A549 (cell line): Measurements from ENCODE around the gene LANCL1. TPM values are rescaled to one million over a fixed set of nuclear protein-coding genes. Genes with fewer than 3 reads are reported as not detected.
A peak's percentile ranks its signal among the peaks of the same experiment; 100 is the strongest.

ENCODE experiments used
- ATAC-seq, 2 experiments: fragments of 200-7000 bp in 1 of 2; fragments of >200 bp in 1 of 2; cut with Nextera tagmentation in 1 of 2; cut with Tn5 transposase in 1 of 2; 3 replicates each; pipeline versions ENCODE4 v1.8.0 to v1.9.1; 2018 to 2020; ENCODE audit warnings: mild to moderate bottlenecking in 1 of 2, moderate library complexity in 1 of 2
- CTCF ChIA-PET: fragments of 300-600 bp; sonication (Branson Sonifier 250); formaldehyde crosslinking; extraction: SDS; loops from one replicate; lab custom pipeline; 2021; ENCODE audit warnings: antibody characterized with exemption, inconsistent platforms; lab: Yijun Ruan, JAX
- POLR2A ChIA-PET: fragments of 350-600 bp; formaldehyde crosslinking; extraction: SDS; loops from one replicate; lab custom pipeline; 2021; ENCODE audit warnings: antibody characterized with exemption, inconsistent platforms; lab: Yijun Ruan, JAX
- DNase-seq, 2 experiments: peaks; one replicate each; pipeline versions ENCODE4 v3.0.0 to v3.0.0-alpha.2; 2011 to 2016; ENCODE audit warnings: low read depth in 1 of 2, low spot score in 1 of 2
- FAIRE-seq: peaks from 2 replicates; lab custom pipeline; 2011; peaks lifted over from hg19 to GRCh38; lab: Jason Lieb, UNC
- H3K27ac ChIP-seq, 2 experiments: fragments of >200 bp; sonication (Bioruptor Twin); formaldehyde crosslinking; 3 replicates each; pipeline ENCODE4 v1.5.1; 2016 to 2017
- H3K4me1 ChIP-seq: fragments of >200 bp; sonication (Bioruptor Twin); formaldehyde crosslinking; 3 replicates; pipeline ENCODE4 v1.6.1; 2016
- H3K4me2 ChIP-seq: fragments of >200 bp; sonication (Bioruptor Twin); formaldehyde crosslinking; 3 replicates; pipeline ENCODE4 v1.6.1; 2016
- H3K4me3 ChIP-seq: fragments of >200 bp; sonication (Bioruptor Twin); formaldehyde crosslinking; 3 replicates; pipeline ENCODE4 v1.5.1; 2016
- H3K9me3 ChIP-seq: fragments of >200 bp; sonication (Bioruptor Twin); formaldehyde crosslinking; 3 replicates; pipeline ENCODE4 v1.6.1; 2016
- BCL3 ChIP-seq: fragments of >200 bp; sonication (Bioruptor Twin); formaldehyde crosslinking; IDR thresholded peaks from 3 replicates; pipeline ENCODE4 v1.6.1; 2016
- CEBPB ChIP-seq, 2 experiments: fragments of >200 bp in 1 of 2; sonication (Bioruptor Twin) in 1 of 2; formaldehyde crosslinking in 1 of 2; IDR thresholded peaks; 2 replicates each; pipeline ENCODE4 v1.6.1; 2012 to 2016
- CTCF ChIP-seq: fragments of >200 bp; sonication (Bioruptor Twin); formaldehyde crosslinking; IDR thresholded peaks from 3 replicates; pipeline ENCODE4 v1.5.1; 2016
- ELK1 ChIP-seq: fragments of 150-350 bp; IDR thresholded peaks from 2 replicates; pipeline ENCODE4 v1.6.1; 2014; ENCODE audit warnings: low read depth, mild to moderate bottlenecking, low read length
- ESRRA ChIP-seq: fragments of 150-350 bp; IDR thresholded peaks from 2 replicates; pipeline ENCODE4 v1.6.1; 2014; ENCODE audit warnings: mild to moderate bottlenecking, low read length, borderline replicate concordance
- FOXS1 ChIP-seq: fragments of 250-450 bp; sonication (Bioruptor Pico); IDR thresholded peaks from 2 replicates; pipeline ENCODE4 v1.5.0; 2020; ENCODE audit warnings: mild to moderate bottlenecking, moderate library complexity
- HEYL ChIP-seq: fragments of 250-450 bp; sonication (Bioruptor Pico); IDR thresholded peaks from 2 replicates; pipeline ENCODE4 v1.8.0; 2021; ENCODE audit warnings: mild to moderate bottlenecking, moderate library complexity
- HMGXB4 ChIP-seq: fragments of 250-450 bp; sonication (Bioruptor Pico); IDR thresholded peaks from 2 replicates; pipeline ENCODE4 v1.5.0; 2021; ENCODE audit warnings: mild to moderate bottlenecking, moderate library complexity, borderline replicate concordance
- HOXB13 ChIP-seq: fragments of 250-450 bp; sonication (Bioruptor Pico); IDR thresholded peaks from 2 replicates; pipeline ENCODE4 v1.5.0; 2020; ENCODE audit warnings: low read depth, mild to moderate bottlenecking, moderate library complexity
- KDM5A ChIP-seq: fragments of 200-600 bp; sonication (generic); IDR thresholded peaks from 2 replicates; pipeline ENCODE4 v1.6.1; 2016; ENCODE audit warnings: antibody characterized with exemption, mild to moderate bottlenecking
- MAX ChIP-seq: IDR thresholded peaks from 2 replicates; pipeline ENCODE4 v1.6.1; 2012
- PBX3 ChIP-seq: IDR thresholded peaks from 2 replicates; pipeline ENCODE4 v1.6.1; 2012
- PHF8 ChIP-seq: fragments of 200-600 bp; sonication (generic); IDR thresholded peaks from 2 replicates; pipeline ENCODE4 v1.6.1; 2016; ENCODE audit warnings: low read depth, mild to moderate bottlenecking, antibody characterized with exemption, moderate library complexity, borderline replicate concordance
- RAD21 ChIP-seq, 2 experiments: fragments of >200 bp in 1 of 2; sonication (Bioruptor Twin) in 1 of 2; formaldehyde crosslinking in 1 of 2; IDR thresholded peaks in 1 of 2; conservative IDR thresholded peaks in 1 of 2; 2 replicates in 1 of 2; 3 replicates in 1 of 2; pipeline ENCODE4 v1.6.1; 2012 to 2018; ENCODE audit warnings: inconsistent platforms in 1 of 2
- RCOR1 ChIP-seq: fragments of 150-350 bp; IDR thresholded peaks from 2 replicates; pipeline ENCODE4 v1.6.1; 2014; ENCODE audit warnings: antibody characterized with exemption, low read length, low read depth
- ZSCAN20 ChIP-seq: fragments of 250-450 bp; sonication (Bioruptor Pico); IDR thresholded peaks from 2 replicates; pipeline ENCODE4 v1.8.0; 2022; ENCODE audit warnings: mild to moderate bottlenecking, moderate library complexity
- WGBS: methylation state at CpG from one replicate; pipeline ENCODE4 v1.1.6; 2017; ENCODE audit errors: missing lambda C conversion rate; 5-methylcytosine and 5-hydroxymethylcytosine counted together
- polyA plus RNA-seq, 4 experiments: library from polyadenylated mRNA; depleted of rRNA in 3 of 4; stranded (reverse); fragments of >200 nt; fragmentation: RNase III in 1 of 4; extraction: RNeasy Plus Mini Kit Qiagen cat#74134 plus additional on column Dnase treatment in 1 of 4; gene quantifications; 2 replicates in 3 of 4; 3 replicates in 1 of 4; pipeline ENCODE4 v1.2.3, GENCODE V29; 2011 to 2017
- TF ChIP-seq, protein P1 (sequence below): fragments of >200 bp; sonication (Bioruptor Twin); formaldehyde crosslinking; IDR thresholded peaks from 2 replicates; pipeline ENCODE4 v1.6.1; 2016
- TF ChIP-seq, protein P2 (sequence below): fragments of 450-650 bp; IDR thresholded peaks from 2 replicates; pipeline ENCODE4 v1.6.1; 2014; ENCODE audit warnings: antibody characterized with exemption

LANCL1 gene
- polyA plus RNA-seq, 2 of the 4 experiments (the other 2 are of a cell fraction): 30.1 to 83.7 TPM

GRCh38 chr2:210480764-210481163 is 4.2 kb upstream of the LANCL1 start:
- Histone ChIP-seq H3K4me3 (no peak overlapping the region), H3K27ac (no peak overlapping the region), H3K4me1 (peaks cover 6% of the 10 kb centered on the region; the same call in 2 of the 3 replicates), H3K4me2 (no peak overlapping the region), H3K9me3 (no peaks in the 10 kb centered on the region)
- no peak for ATAC-seq
- ChIA-PET CTCF (interaction anchor here (0.6 kb wide), 1 partner anchor 401 kb away, joined by 4 read pairs; no protein-coding TSS in a partner anchor), POLR2A (no interaction called here)
- FAIRE-seq: no peak
- no peak for DNase-seq
- no peak for TF ChIP-seq ZSCAN20 (CRISPR knock-in tag)
- WGBS: 64% methylated on average over 2 of the region's 2 CpGs

DNA sequence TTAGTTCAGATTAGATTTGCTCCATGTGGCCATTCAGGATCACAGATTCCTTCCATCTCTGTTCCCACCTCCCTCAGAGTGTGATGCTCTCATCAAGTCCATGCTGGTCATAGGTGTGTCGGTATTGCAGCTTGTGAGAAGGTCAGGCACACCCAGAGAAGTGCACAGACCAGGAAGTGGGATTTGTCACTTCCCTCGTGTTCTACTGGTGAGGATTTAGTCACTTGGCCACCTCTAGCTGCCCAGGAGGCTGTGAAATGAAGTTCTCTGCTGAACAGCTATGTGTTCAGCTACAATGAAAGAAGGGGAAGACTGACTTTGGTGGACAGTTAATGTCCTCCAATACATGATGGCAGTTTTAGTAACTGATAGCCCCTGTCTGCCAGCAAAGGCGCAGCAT is 3.5 kb upstream of the LANCL1 start:
- 54% methylated on average over 3 of the region's 3 CpGs for WGBS
- Histone ChIP-seq H3K4me3 (no peak overlapping the region), H3K4me1 (peaks cover 13% of the 10 kb centered on the region; the same call in 2 of the 3 replicates), H3K9me3 (no peaks in the 10 kb centered on the region)
- ChIA-PET POLR2A (no interaction called here), CTCF (interaction anchor here (0.7 kb wide), 1 partner anchor 23 kb away, joined by 3 read pairs; no protein-coding TSS in a partner anchor)
- DNase-seq: peak in 1 of 2 experiments; percentile 10
- no peak for TF ChIP-seq BCL3
- TF ChIP-seq PHF8: no peak
- TF ChIP-seq FOXS1 (CRISPR knock-in tag): no peak
- no peak for TF ChIP-seq HMGXB4
- TF ChIP-seq KDM5A: no peak
- TF ChIP-seq CEBPB (IDR thresholded peaks at IDR 0.05): no peak
- no peak for TF ChIP-seq CTCF
- TF ChIP-seq ELK1: no peak
- TF ChIP-seq, protein P1, sequence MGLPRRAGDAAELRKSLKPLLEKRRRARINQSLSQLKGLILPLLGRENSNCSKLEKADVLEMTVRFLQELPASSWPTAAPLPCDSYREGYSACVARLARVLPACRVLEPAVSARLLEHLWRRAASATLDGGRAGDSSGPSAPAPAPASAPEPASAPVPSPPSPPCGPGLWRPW: no peak
- no peak for TF ChIP-seq MAX
- TF ChIP-seq, protein P2, sequence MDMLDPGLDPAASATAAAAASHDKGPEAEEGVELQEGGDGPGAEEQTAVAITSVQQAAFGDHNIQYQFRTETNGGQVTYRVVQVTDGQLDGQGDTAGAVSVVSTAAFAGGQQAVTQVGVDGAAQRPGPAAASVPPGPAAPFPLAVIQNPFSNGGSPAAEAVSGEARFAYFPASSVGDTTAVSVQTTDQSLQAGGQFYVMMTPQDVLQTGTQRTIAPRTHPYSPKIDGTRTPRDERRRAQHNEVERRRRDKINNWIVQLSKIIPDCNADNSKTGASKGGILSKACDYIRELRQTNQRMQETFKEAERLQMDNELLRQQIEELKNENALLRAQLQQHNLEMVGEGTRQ: no peak
- no peak for TF ChIP-seq RCOR1
- TF ChIP-seq PBX3: no peak
- TF ChIP-seq HEYL: no peak
- no peak for TF ChIP-seq ESRRA
- no peak for TF ChIP-seq RAD21 (conservative IDR thresholded peaks at IDR 0.05 in 1 of 2, IDR thresholded peaks at IDR 0.05 in 1 of 2)
- TF ChIP-seq HOXB13 (CRISPR knock-in tag): no peak
- TF ChIP-seq, all 56 proteins: peak for 0
- FAIRE-seq: no peak
- no peak for ATAC-seq
- Histone ChIP-seq H3K4me2 (no peak overlapping the region), H3K27ac (no peak overlapping the region)
